Dedifferentiated amniotic fluid mesenchymal stem cell (primary cell): ENCODE measurements around the gene DHCR24.
"Not testable (repeated sequence)": the region's sequence is repeated elsewhere in the genome, so short reads cannot be mapped to it uniquely, and the experiment has no call there.

Experiments used
- DNase-seq: peaks from one replicate; pipeline ENCODE4 v3.0.0-alpha.2; 2016; ENCODE audit errors: extremely low spot score

Gene DHCR24, protein sequence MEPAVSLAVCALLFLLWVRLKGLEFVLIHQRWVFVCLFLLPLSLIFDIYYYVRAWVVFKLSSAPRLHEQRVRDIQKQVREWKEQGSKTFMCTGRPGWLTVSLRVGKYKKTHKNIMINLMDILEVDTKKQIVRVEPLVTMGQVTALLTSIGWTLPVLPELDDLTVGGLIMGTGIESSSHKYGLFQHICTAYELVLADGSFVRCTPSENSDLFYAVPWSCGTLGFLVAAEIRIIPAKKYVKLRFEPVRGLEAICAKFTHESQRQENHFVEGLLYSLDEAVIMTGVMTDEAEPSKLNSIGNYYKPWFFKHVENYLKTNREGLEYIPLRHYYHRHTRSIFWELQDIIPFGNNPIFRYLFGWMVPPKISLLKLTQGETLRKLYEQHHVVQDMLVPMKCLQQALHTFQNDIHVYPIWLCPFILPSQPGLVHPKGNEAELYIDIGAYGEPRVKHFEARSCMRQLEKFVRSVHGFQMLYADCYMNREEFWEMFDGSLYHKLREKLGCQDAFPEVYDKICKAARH

DNA sequence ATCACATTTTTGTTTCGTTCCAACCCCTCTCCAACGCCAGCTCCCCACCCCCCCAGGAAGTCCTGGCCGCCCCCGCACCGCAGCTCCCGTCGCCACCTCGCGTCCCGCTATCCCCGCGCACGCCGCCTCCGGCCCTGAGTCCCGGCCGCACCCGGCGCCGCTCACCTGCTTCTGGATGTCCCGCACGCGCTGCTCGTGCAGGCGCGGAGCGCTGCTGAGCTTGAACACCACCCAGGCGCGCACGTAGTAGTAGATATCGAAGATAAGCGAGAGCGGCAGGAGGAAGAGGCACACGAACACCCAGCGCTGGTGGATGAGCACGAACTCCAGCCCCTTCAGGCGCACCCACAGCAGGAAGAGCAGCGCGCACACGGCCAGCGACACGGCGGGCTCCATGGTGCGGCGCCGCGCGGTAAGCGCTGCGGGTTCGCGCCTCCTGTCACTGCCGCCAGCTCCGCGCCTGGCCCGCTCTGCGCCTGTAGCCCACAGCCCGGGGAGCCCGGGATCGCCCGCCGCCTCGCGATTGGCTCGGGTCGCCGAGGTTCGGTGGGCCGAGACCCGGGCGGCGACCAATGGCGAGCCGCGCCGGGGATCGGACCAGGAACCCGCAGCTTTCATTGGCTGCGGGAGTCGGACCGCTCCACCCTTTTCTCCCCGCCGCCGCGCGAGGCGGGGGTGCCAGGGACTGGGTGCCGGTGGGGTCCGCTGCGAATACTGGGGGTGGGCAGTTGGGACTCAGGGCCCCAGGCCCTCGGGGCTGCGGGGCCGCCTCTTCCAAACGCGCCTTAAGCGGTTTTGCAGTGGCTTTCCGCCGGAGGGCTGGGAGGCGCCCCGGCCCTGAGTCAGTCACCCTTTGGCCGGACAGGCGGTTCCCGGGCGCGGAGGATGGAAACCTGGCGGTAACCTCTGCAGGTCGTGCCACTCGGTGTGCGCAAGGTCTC, at the start of gene DHCR24:
DHCR24 (minus strand) TSS at position 472 of the 941 bp plus-strand sequence; CDS start at position 396, 76 bp downstream.
- peak; percentile 63 for DNase-seq

DNA sequence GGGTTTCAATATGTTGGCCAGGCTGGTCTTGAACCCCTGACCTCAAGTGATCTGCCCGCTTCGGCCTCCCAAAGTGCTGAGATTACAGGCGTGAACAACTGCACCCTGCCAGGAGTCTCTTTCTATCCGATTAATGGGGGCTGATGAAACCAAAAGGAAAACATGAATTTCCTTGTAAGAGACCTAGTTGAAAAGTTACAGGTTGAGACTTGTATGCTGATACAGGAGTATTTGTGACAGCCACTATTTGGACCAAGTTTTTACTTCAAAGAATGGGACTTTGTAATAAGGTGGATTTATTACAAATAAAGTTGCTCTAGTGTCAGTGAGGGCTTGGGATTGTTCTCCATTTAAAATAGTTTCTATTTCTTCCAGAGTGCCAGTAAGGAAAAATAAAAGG, 49.8 kb upstream of the DHCR24 start:
- DNase-seq: no peak

DNA sequence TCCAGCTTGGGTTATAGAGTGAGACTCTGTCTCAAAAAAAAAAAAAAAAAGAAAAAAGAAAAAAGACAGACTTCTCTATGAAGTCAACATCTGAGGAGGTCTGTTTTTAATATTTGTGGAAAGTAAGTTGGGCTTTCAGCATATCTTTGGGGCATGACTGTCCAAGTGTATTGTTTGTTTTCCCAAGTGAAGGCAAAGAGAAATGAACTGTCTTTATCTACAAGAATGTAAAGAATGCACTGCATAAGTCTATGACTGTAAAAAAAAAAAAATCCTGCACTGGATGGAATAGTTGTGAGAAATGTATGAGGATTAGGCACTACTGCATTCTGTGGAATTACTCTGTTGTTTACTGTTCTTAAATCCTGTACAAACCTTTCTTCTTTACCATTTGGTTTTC, 47.9 kb upstream of the DHCR24 start:
- peak; percentile 96 for DNase-seq

DNA sequence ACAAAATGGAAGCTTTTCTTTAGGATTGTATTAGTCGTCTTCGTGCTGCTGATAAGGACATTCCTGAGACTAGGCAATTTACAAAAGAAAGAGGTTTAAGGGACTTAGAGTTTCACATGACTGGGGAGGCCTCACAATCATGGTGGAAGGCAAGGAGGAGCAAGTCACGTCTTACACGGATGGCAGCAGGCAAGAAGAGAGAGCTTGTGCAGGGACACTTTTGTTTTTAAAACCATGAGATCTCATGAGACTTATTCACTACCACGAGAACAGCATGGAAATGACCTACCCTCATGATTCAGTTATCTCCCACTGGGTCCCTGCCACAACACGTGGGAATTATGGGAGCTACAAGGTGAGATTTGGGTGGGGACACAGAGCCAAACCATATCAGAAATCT, 47.1 kb upstream of the DHCR24 start:
- not testable (repeated sequence) for DNase-seq

DNA sequence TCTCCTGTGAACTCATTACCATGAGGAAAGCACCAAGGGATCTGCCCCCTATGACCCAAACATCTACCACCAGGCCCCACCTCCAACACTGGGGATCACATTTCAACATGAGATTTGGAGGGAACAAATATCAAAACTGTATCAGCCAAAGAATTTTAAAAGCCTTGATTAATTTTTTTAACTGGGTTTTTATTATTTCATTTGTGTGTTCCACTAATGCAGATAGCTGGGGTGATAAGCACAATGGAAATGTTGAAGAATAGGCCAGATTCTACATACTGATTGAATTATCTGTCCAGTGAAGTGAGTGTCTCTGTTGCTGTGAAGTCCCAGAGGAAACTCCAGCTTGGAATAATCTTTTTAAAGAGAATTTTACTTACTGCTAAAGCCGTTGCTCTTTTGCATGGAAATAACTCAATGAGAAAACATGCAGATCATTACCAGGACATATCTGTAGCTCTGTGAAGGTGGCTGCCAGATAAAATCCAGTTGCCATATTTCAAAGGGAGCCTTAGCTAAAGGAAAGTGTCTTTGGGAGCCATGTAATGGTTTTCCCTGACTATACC, 44.4 kb upstream of the DHCR24 start:
- no peak for DNase-seq

DNA sequence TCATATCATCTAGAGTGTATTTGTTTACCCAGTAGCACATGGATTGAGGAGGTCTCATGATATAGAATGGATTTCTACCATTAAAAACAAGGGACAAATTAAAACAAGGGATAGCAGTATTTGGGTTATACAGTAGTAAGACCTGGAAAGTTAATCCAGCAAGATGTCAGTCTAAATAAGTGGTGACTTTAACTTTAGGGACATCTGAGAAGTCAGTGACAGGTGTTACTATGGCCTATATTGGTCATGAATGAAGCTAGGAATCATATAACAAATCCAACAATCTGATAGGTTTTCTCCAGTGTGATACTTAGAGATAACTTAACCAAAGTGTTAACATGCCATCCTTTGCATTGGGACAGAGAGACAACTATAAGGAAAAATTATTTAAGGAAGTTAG, 42.7 kb upstream of the DHCR24 start:
- DNase-seq: no peak

DNA sequence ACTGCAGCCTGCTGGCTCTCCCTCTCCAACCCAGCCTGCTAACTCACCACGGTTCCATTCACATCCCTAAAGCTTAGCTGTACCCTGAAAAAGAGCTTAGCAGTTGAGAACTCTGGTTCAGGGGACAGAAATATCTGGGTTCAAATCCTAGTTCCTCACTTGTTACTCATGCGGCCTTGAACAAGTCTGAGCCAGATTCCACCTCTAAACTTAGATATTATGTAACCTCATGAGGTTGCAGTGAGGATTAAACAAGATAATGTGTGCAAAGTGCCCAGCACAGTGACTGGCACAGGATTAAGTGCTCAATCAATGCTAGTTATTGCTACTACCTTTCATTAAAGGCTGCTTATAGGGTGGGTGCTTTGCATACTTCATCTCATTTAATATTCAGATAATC, 41.3 kb upstream of the DHCR24 start:
- no peak for DNase-seq

DNA sequence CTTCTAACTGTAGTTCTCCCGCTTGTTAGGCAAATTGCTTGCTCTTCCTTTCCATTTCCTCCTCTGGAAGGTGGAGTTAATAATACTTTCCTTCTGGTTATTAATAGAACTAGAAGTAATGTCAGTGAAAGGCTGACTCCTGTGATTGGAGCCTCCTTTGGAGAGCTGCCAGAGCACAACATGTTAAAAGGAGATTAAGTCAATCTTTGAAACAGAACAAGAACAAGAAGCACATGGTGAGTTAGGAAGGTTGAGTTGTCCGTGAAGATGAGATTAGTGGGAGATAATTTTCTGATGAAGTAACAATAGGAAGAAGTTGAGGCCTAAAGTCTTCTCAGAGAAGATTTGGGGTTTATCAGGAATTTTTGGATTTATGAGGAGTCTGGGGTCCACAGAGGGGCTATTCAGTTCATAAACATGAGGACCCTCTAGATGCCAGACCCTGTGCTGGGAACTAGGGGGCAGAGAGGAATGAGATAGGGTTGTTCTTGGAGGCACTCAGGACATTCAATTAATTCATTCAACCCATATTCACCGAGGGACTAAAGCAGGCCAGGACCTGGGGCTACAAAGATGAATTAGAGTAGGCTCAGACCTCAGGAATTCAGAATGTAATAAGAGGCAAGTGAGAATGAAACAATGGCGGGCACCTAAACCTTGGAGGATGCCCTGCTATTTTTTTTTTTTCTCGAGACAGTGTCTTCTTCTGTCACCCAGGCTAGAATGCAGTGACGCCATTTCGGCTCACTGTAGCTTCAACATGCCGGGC, 40.7 kb upstream of the DHCR24 start:
- no peak for DNase-seq

DNA sequence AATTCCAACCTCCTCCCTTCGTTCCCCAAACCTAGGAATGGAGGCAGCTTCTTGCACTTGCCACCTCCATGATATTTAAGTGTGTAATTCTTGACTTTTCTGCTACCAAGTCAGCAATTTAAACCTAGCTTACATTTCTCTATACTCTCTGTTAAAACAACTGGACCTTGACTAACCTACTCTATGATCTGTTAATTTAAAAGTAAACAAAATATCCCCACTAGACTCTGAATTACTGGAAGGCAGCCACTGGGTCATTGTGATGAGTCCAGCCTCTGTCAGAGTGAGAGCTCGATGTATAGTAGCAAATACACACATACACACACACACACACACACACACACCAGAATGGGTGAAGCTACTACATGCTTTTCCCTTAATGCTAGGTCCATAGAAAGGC, 40.0 kb upstream of the DHCR24 start:
- DNase-seq: no peak

DNA sequence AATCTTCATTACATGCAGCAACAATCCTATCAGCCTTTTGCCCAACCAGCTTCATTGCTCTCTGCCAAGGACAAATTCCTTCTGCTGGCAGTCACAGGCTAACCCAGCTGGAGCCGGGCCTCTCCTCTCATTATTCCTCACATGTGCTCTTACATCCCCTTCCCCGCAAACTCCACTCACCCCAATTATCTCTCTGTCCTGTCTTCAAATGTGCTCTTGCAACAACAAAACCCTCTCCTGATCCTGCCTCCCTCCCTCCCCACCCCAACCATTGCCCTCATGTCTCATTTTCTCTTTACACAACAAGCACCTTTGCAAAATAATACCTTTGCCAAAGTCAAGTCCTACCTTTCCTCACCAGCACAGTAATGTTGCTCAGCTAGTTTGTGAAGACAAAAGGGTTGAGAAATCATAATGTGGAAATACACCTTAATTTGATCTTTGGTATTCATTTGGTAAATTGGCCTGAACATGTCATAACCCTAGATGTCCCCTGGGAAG, 36.0 kb upstream of the DHCR24 start:
- peak; percentile 45 for DNase-seq

DNA sequence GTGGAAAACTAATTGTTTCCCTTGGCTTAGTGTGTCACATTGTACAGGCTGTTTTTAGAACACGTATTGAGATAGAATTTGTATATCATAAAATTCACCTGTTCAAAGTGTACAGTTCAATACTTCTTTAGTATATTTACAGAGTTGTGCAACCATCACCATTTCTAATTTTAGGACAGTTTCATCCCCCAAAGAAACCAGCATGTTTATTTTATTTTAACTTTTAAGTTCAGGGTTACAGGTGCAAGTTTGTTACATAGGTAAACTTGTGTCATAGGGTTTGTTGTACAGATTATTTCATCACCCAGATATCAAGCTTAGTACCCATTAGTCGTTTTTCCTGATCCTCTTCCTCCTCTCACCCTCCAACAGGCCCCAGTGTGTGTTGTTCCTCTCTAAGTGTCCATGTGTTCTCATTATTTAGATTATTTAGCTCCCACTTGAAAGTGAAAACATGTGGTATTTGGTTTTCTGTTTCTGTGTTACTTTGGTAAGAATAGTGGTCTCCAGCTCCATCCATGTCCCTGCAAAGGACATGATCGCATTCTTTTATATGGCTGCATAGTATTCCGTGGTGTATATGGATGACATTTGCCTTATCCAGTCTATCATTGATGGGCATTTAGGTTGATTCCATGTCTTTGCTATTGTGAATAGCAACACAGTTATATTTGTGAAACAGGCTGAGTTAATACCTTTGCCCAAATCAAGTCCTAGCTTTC, 35.2 kb upstream of the DHCR24 start:
- no peak for DNase-seq

DNA sequence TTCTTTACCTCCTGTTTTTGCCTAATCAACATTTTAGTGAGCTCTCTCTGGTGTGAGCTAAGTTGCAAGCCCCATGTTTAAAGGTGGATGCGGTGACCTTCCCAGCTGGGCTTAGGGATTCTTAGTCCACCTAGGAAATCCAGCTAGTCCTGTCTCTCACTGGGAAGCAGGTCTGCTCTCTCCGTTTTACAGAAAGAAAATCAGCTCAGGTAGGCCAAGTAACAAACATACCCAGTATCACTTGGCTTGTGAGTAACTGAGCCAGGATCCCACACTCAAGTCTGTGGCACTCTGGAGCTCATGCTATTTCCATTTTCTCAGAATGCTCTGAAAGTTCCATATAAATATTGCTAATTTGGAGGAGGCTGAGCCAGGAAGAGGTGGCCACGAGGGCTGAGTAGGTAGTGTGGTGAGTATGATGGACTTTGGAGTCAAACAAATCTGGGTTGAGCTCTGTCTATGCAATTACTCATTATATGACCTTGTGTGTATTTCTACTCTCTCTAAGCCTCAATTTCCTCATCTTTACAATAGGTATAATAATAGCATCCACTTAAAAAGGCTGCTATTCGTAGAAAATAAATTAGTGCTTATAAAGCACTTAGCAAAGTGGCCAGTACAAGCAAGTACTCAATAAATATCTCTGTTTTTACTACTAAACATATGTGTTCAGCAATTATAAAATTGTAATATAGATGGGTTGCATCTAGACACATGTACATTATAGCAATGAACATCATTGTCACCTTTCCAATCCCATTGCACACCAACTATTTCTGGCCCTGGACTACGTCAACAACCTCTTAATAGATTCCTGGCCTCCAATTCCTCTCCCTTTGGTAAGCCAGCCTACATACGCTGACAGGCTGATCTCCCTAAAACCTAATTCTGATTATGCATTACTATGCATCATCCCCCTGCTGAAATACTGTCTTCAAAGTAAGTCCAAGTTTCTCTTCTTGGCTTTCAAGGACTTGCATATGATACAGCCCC, 32.7 kb upstream of the DHCR24 start:
- no peak for DNase-seq

DNA sequence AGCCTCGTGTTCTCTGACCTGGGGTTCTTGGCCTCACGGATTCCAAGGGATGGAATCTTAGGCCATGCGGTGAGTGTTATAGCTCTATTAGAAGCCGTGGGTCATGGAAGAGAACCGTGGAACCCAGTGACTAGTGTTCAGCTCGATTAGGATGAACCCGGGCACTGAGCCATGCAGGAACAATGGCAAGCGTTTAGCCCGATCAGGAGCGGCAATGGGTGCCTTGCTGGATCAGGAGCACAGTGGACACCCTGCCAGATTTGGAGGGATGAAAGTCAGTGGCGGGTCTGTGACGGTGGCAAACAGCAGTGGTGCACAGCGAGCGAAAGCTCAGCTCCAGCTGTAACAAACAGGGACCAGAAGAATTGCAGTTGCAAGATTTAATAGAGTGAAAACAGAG, 24.1 kb upstream of the DHCR24 start:
- not testable (repeated sequence) for DNase-seq

DNA sequence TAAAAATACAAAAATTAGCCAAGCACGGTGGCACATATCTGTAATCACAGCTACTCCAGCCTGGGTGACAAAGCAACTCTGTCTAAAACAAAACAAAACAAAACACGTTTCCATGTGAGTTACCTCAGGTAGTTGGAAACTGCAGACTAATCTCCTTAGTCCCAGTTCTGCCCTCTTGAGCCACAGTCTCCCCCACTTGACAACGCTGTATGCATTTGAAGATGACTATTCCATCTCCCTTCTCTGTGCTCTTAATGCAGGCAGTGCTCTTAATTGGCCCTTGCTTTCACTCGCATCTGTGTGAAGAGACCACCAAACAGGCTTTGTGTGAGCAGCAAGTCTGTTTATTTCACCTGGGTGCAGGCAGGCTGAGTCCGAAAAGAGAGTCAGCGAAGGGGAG, 19.6 kb upstream of the DHCR24 start:
- DNase-seq: no peak

DNA sequence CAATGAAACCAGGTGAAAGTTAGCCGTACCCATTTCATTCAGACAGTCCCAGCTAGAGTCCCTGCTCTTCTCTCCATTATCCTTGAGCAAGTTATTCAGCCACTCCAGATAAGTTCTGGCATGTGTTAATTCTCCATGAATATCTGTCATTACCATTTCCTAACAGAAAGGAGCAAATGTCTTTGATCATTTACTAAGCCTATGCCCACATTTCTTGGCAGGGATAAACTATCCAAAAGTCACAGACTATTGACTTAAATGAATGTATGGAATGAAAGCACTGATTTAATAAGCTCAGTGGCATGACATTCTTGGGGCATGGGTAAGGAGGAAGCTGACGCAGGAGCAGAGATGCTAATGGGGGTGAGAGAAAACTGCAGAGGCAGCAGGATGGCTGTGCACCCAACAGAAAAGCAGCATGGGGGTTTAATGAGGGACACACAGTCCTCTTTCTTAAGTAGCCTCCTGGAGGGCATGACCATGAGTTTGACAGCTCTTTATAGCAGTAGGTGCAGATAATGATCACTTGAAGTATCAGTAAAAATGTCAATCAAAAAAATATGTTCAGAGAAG, 17.6 kb upstream of the DHCR24 start:
- peak; percentile 75 for DNase-seq

DNA sequence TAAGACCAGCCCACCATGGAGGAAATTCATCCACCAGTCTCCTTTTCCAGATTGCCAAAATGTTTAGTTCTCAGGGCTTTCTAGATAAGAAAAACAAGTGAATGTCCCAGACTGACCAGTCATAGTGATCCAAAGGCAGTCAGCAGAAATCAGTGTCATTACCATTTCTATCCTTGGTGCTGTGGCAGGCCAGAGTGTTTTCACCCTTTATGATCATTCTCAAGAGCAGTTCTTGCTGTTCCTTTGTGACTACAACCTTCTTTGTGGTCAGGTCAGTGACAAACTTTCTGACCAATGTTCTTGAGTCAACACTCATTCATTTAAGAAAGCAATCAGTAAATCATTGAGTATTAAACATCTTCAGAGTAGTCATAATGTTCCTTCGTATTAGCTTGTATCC, 7.3 kb upstream of the DHCR24 start:
- no peak for DNase-seq

DNA sequence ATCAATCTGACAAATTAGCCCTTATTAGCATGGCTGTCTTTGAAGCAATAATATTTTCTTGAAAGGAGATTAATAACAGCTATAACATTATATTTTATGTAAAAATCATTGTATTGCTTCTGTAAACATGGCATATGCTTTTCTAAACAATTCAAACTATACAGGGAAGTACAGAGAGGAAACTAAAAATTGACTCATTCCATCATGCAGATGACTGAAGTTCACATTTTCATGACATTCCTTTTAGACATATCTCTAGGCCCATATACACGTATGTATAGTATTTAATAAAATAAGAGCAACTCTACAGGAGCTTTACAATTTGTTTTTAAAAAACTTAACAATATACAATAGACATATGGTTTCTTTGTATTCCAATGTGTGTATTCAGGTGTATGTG, 5.6 kb upstream of the DHCR24 start:
- no peak for DNase-seq

DNA sequence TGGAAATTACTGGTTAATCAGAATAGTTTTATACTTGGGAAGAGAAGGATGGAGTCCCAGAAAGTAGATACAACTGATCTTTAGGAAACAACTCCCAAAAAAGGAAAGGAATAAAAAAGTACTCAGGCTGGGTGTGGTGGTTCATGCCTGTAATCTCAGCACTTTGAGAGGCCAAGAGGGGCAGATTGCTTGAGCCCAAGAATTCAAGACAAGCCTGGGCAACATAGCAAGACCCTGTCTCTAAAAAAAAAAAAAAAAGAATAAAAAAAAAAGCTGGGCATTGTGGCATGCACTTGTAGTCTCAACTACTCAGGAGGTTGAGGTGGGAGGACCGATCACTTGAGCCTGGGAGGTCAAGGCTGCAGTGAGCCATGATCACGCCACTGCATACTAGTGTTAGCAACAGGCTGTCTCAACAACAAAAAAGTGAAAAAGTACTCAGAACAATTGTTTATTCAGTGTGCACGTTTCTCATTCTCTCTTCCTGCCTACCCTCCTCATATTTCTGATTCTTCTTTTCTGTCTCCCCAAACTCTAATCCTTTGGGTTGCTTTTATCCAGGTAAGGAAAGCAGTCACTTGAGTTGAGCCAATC, 2.2 kb upstream of the DHCR24 start:
- DNase-seq: no peak
